HCT116 (cell line): Measurements from ENCODE around the gene CPT2. TPM values are rescaled to one million over a fixed set of nuclear protein-coding genes. Genes with fewer than 3 reads are reported as not detected.
A peak's percentile ranks its signal among the peaks of the same experiment; 100 is the strongest.

ENCODE experiments used
- CBX3 ChIP-seq: IDR thresholded peaks from 2 replicates; pipeline ENCODE4 v1.6.1; 2012; ENCODE audit warnings: low read depth
- CEBPB ChIP-seq: IDR thresholded peaks from 2 replicates; pipeline ENCODE4 v1.6.1; 2012; ENCODE audit warnings: low read depth
- ELF1 ChIP-seq: IDR thresholded peaks from 2 replicates; pipeline ENCODE4 v1.6.1; 2012; ENCODE audit warnings: low read depth, borderline replicate concordance
- FOSL1 ChIP-seq: IDR thresholded peaks from 2 replicates; pipeline ENCODE4 v1.6.1; 2012; ENCODE audit warnings: low read depth
- JUND ChIP-seq: IDR thresholded peaks from 2 replicates; pipeline ENCODE4 v1.6.1; 2012
- POLR2AphosphoS5 ChIP-seq: IDR thresholded peaks from 2 replicates; pipeline ENCODE4 v1.6.1; 2011; ENCODE audit warnings: mild to moderate bottlenecking, low read depth, low read length, moderate library complexity
- RAD21 ChIP-seq: IDR thresholded peaks from 2 replicates; pipeline ENCODE4 v1.6.1; 2012; ENCODE audit warnings: low read depth, mild to moderate bottlenecking
- SIN3A ChIP-seq: IDR thresholded peaks from 2 replicates; pipeline ENCODE4 v1.6.1; 2012; ENCODE audit warnings: low read depth
- SP1 ChIP-seq: IDR thresholded peaks from 2 replicates; pipeline ENCODE4 v1.6.1; 2012; ENCODE audit warnings: low read depth
- TCF7L2 ChIP-seq: IDR thresholded peaks from 2 replicates; pipeline ENCODE4 v1.7.0; 2011; ENCODE audit warnings: borderline replicate concordance, inconsistent platforms; ENCODE audit not compliant: insufficient read depth, insufficient read length; ENCODE audit errors: extremely low read depth
- YY1 ChIP-seq: IDR thresholded peaks from 2 replicates; pipeline ENCODE4 v1.6.1; 2011; ENCODE audit warnings: low read length, low read depth, moderate library complexity, mild to moderate bottlenecking; ENCODE audit not compliant: insufficient replicate concordance; ENCODE audit errors: extremely low read depth
- total RNA-seq: library from RNA; stranded (reverse); gene quantifications from one replicate; pipeline ENCODE4 v1.2.1, GENCODE V29; 2021; ENCODE audit not compliant: unreplicated experiment
- TF ChIP-seq, protein P1 (sequence below): IDR thresholded peaks from 2 replicates; pipeline ENCODE4 v1.6.1; 2012; ENCODE audit warnings: low read depth

Gene CPT2
- total RNA-seq, 1 experiment from 2014 or later, result 18.1 TPM

DNA sequence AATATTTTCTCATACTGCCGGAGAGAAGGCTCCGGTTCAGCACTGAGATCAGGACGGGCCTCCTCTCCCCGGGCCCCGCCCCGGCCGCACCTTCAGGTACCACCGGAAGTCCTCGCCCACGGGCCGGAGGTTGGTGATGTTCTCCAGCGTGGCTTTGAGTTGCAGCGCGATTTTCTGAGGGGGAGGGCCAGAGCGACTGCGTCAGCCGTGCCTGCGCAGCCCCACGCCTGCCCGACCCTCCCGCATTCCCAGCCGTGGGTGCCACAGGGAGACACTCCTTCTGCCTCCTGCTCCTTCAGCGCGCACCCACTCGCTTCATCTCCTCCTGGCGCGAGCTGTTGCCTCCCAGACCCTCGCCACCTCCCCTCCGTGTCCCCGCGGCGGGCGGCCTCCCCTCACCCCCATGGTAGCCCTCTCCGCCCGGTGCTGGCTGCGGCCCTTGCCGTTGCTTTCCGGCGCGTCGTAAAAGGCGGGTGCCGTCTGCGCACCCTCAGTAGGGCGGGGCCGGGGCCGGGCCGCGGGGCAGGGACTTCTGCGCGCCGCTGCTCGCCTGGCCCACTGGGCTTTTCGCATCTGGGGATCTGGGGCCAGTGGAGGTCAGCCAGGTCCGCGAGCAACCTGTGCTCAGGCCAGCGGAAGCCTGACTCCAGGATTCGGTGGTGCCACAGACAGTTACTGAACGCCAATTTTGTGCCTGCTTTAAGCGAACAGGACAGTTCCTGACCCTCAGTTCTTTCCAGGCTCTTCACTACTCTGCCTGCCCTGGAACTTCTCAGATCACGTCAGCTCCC lies 23.7 kb downstream of the CPT2 start, which contains the start of gene CZIB (continued):
- TF ChIP-seq, protein P1, sequence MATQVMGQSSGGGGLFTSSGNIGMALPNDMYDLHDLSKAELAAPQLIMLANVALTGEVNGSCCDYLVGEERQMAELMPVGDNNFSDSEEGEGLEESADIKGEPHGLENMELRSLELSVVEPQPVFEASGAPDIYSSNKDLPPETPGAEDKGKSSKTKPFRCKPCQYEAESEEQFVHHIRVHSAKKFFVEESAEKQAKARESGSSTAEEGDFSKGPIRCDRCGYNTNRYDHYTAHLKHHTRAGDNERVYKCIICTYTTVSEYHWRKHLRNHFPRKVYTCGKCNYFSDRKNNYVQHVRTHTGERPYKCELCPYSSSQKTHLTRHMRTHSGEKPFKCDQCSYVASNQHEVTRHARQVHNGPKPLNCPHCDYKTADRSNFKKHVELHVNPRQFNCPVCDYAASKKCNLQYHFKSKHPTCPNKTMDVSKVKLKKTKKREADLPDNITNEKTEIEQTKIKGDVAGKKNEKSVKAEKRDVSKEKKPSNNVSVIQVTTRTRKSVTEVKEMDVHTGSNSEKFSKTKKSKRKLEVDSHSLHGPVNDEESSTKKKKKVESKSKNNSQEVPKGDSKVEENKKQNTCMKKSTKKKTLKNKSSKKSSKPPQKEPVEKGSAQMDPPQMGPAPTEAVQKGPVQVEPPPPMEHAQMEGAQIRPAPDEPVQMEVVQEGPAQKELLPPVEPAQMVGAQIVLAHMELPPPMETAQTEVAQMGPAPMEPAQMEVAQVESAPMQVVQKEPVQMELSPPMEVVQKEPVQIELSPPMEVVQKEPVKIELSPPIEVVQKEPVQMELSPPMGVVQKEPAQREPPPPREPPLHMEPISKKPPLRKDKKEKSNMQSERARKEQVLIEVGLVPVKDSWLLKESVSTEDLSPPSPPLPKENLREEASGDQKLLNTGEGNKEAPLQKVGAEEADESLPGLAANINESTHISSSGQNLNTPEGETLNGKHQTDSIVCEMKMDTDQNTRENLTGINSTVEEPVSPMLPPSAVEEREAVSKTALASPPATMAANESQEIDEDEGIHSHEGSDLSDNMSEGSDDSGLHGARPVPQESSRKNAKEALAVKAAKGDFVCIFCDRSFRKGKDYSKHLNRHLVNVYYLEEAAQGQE, result no peak
- TF ChIP-seq TCF7L2 (peak; percentile 17), CBX3 (peak; percentile 64; the same call in 1 of the 2 replicates), ELF1 (no peak), CEBPB (no peak), RAD21 (no peak), FOSL1 (no peak), SIN3A (peak; percentile 99), SP1 (peak; percentile 52), JUND (peak; percentile 33; the same call in 1 of the 2 replicates), POLR2AphosphoS5 (peak; percentile 95), YY1 (peak; percentile 40)
- TF ChIP-seq, all 23 proteins: peak for 11
